GM19452 (cell line): ENCODE data around the gene PPP1R14D.

Experiments
- ATAC-seq: cut with Tn5 transposase; IDR thresholded peaks from one replicate; pipeline ENCODE4 v1.9.1; 2021; ENCODE audit not compliant: unreplicated experiment

Gene PPP1R14D

DNA sequence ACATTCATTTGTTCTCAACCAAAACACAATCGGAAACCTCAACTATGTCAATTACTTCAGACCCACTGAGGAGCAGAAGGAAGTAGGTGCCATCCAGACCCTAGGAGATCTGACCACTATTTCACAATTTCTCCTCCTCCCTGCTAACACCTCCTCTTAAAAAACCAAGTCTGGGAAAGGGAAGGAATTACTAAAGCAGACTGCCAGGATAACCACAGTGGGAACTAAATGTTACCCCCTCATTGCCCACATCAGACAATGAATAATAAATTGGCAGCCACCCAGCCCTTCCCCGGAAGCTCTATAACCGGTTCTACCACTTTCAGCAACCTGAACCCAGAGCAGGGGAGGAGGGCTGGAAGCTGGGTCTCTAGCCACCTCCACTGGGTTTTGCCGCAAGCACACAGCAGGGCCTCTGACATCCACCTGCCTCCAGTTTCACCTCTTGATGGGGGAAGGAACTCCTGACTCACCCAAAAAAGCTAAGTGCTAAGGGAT is 41.1 kb downstream of the PPP1R14D start:
- no peak for ATAC-seq

DNA sequence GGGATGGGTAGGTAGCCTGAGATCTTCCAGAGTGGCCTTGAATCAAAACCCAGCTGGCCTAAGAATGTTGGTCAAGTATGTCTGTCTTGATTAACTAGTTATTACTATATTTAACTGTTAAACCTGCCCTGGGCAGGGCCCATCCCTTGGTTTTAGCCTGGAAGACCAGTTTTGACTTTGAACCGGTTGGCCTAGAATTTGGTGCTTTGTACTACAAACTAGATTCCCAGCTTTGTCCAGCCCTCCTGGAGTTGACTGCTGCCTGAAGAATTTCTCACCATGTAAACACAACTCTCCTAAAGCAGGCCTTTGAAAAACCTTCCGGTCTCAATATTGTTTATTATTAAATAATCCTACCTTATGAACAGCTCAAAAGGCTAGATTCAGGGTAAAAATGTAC is 42.7 kb downstream of the PPP1R14D start:
- no peak for ATAC-seq

DNA sequence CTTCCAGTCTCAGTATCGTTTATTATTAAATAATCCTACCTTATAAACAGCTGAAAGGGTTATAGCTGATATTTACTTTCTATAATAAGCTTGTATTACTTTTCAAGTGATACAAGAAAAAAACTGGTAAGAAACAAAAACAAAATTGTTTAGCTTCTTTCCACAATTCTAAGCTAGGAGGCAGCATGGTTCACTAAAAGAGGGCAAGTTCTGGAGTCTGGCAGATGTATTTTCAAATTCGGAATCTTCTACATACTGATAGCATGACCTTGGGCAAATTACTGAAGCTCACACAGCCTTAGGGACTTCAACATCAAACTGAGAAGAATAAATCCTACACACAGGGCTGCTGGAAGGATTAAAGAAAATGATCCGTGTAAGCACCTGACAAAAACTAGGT is 43.3 kb downstream of the PPP1R14D start:
- ATAC-seq = no peak

DNA sequence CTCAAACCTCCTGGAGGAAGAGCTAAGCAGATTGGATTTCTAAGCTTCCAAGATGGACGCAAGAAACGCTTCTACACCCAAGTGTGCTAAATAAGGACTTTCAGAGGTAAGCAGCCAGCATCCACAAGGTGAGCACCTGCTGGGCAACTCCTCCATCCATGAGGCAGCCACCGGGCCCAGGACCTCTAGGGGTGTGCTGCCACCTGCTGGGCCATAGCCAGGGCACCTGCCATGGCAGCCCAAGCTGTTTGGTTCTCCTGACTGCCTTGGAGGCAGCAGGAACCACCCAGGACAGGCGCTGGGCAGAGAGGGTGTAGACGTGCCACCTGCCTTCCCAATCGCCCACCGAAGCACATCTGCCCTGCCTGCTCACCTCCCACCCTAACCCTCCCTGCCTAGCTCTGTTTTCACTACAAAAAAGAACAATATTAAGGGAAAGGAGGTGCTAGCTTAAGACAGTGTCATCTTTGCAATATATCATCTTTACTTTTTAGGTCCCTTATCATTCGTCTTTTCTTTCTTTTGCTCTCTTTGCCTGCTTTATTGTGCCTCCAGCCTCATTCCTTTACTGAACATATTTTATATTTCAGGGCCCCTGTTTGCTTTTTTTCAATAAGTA is 45.8 kb downstream of the PPP1R14D start:
- peak; percentile 67 for ATAC-seq

DNA sequence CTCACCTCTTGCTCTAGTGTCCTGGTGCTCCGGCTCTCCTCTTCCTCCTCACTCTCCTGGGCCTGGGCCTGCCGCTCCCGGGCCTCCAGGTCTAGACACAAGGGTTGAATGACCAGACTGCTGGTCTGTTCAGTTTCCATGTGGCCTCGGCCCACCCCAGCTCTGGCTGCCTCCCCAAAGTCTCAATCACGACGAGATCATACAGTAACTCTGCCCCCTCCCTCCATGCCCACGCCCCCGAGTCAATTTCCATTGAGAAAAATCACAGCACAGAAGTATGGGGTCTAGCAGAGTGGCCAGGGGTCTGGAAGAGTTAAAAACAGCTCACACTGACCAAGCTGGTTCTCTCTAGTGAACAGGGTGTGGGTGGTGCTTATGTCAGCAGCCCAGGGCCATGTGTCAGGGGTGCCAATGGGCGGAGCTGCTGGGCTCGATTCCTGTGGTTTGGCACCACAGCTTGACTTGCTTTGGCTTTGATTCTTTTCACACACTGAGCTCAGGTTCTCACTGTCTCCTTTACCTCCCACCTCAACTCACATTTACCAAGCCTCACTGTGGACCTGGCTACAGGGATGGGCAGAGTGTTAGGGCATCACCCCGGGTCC is 51.9 kb downstream of the PPP1R14D start:
- no peak for ATAC-seq

DNA sequence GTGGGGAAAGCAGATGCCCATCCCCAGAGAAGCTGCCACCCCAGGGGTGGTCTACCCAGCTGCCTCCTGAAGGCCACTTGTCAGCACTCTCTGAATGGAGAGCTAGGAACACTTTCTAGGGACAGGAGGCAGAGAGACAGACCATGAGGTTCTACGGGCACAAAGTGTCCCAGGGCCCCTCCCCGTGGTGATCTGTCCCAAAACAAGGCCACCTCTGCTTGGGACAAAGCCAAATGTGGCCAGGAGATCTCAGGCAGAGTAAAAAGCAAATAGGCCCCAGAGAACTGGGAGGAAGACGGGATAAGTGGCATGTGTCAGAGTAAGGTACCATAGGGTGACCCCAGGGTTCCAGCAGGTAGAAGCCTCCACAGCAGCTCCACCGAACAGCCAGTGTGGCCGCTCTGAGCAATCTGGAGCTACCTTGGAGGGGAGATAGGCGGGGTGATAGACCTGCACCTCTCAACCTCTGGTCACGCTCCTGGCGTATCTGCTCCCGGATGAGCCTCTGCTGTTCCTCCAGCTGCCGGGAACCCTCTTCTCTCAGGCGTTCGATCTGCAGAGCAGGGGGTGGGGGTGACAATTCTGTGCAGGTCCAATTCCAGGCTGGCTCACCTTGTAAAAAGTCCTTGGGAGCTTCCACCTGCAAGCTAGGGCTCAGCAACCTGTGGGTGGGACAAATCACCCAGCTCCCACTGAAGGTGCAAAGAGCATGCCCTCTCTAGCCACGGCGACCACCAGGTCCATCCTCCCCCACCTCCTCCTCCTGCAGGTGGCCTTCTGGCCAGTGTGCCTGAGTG is 52.6 kb downstream of the PPP1R14D start:
- ATAC-seq = no peak

DNA sequence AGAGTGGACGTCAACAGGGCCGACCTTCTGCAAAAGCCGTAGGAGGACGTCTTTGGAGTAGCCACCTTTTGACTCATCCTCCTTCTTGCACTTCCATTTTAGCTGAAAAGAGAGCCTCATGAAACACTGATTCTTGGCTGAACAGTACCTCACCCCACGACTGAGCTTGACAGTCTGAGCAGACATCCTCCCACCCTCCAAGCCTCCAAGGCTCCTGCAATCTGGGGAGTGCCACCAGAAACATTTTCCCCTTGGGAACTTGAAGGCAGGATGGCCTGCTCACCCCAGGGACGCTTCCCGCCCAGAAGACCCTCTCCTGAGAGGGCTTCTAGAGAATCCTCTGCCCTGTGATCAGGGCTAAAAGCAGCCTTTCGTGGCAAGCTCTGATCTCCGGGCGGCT is 53.5 kb downstream of the PPP1R14D start:
- no peak for ATAC-seq

DNA sequence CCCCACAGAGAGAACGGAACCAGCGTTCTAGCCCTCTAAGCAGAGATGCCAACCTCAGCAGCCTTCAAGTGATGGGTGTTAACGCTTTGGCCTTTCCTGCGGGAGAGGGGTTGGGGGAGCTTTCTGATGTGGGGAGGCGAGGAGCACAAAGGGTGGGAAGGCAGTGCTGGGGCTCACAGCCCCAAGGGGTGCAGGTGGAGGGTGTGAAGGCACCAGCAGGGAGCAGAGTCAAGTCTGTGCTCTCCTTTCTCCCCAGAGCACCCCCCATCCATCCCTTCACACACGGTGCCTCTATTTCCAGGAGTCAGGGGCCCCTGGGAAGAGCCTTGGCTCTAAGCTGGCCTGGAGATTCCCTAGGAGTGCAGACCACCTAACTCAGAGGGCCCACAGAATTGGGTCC is 54.6 kb downstream of the PPP1R14D start:
- no peak for ATAC-seq

DNA sequence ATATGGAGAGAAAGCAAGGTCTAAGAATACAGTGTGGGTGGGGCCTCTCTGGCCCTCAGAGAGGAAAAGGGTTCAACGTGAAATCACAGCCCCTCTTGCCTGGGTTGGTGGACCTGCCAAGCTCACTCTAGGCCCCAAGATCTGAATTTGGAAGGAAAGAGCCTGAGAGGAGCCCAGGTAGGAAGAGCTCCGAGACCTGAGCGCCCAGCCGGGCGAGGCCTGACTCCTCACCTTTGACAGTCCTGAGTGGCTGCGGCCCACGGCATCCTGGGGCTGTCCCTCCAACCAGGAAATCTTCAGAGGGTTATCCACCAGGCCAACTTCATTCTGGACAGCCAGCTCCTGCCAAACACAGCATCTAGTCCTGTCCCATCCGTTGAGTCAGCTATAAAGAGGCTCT is 55.0 kb downstream of the PPP1R14D start:
- no peak for ATAC-seq

DNA sequence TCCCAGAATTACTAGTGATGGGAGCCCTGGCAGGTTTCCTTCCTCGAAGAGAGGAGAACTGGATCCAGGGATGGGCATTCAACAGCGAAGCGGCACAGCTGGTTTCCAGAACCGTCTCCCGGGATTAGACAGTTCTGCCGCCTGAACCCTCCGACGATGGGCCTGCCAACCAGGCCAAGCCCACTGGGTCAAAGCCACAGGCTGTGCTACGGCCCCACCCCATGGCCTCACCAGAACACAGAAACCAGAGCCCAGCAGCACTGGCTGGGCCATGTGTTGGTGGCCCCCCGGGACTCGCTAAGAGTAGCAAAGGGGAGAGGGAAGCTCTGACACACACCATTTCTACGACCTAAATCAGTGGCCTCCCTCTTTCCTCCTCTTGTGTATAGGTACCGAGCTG is 56.5 kb downstream of the PPP1R14D start:
- no peak for ATAC-seq

DNA sequence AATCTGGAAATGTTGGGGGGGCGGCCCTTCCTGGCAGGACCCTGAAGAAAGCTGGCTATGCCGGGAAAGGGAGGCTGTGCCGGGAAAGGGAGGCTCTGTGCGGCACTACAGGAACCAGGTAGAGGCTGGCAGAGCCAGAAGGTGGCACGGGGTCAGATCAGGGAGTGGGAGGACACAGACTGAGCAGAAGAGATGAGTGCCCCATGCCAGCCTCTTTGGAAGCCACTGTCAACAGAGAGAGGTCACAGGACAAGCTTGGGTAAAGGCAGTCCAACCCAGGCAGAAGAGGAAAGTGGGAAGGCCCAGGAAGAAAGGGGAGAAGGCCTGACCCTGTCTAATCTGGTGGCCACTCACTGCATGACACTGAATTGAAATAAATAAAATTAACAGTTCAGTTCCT is 57.3 kb downstream of the PPP1R14D start:
- ATAC-seq = no peak

DNA sequence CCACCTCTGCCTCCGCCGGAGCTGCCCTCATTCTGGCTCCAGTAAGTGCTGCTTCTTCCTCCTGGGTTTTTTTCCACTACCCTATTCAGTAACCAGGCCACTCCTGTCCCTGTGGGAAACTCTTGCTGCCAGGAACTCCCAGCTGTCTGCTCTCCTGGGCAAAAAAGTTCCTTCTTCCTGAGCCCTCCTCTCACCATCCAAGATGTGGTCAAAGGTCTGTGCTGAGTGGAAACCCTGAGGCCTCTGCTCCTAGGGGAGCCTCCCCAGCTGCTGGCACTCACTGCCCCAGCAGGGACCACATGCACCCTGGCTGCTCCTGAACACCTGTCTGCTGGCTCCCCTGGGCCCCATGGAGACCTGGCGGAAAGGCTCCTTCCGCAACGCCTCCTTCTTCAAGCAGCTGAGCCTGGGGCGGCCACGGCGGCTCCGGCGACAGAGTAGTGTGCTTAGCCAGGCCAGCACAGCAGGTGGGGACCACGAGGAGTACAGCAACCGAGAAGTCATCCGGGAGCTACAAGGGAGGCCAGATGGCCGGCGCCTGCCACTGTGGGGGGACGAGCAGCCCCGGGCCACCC is 58.3 kb downstream of the PPP1R14D start:
- no peak for ATAC-seq

DNA sequence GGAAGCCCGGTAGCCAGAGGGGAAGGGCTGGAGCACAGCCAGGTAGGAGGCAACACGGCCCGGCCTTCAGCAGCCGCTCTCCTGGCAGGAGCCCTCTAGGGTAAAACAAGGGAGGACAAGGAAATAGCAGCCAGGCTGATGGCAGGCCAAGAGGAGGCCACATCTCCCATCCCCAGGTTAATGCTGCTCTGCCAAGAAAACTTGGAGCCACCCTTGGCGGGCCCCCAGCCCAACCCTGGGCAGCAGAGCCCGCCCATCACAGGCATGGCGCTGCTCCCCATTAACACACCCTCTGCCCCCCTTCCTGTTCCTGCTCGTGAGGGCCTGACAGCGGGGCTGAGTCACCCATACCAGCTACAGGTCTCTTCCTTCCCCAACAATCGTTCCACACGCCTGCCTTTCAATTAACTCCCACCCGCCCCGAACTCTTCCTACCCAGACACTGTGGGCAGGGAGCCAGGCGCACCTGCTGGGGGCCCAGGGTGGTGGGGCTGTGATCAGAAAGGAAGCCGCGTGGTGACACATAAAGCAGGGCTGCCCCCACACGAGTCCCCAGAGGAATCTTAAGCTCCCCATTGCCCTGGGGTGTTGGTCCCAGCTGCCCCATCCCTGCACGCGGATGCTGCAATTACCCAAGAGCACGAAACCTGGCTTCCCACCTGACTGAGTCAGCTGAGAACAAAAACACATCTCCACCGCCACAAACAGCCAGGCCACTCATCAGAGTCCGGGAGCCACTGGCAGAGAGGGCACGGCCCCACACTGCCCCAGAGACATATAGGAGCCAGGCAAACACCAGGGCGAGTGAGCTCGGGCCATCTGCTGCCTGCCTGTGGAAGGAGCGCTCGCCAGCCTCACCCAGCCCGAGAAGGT is 59.0 kb downstream of the PPP1R14D start, which contains the start of gene C15orf62:
Gene C15orf62 (plus strand): TSS at position 707 of the 873 bp plus-strand sequence. CDS start 516 bp downstream, outside the sequence.
- ATAC-seq = peak; percentile 56

DNA sequence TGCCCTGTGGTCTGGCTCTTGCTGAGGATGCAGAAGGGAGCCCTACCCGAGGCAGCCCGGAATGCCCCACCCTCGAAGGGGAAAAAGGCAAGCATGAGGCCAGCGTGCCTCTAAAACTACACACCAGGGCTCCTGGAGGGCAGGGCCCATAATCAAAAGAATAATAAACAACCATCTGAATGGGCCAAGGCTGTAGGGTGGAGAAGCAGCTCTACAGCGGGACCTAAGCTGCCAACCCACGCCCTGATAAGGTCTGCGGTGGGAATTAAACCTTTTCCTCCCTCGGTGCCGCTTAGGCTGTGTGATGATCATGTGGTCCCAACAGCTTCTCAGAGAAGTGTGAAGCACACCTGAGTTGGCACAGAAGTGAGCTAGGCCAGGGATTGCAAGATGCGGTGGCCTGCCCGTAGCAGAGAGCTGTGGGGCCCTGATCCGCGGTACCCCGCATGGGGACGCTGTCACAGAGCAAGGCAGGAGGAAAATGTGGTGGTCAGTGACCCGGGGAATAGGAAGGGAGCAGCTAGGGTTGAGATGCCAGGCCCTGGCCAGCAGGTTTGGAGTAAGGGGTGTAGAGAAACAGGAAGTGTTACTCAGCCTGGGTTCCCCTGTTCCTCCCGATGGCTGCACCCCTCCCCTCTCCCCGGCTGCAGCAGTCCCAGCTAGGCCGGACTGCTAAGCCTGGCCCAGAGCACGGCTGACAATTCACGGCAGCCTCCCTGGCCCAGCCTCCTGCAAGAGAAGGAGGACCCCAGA is 59.8 kb downstream of the PPP1R14D start:
- ATAC-seq = no peak

DNA sequence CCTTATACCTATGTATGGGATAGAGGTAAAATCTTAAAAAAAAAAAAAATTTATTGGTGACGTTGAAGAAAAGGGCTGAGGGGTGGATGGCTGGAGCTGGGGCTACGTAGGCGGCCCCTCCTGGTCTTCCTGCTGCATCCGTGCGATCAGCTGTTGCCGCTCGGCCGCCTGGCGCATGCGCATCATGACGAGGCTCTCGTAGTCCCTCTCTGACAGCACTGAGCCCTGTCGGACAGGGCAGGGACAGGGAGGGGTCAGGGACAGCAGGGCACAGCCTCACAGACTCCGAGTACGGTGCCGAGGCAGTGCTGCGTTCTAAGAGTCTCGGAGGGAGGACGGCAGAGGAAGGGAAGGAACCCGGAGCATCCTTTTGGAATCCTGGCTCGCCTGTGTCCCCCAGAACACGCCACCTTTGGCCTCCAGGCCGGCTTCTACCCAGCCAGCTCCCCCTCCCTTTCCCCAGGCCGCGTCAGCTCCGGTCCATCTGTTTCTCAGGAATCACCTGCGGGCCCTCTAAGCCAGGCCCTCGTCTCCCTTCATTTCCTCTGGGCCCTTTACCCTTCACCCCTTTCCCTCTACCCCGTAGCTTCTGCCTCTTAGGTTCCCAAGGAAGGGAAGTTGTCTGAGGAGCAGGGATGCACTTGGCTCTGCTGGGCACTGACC is 60.5 kb downstream of the PPP1R14D start:
- ATAC-seq = no peak

DNA sequence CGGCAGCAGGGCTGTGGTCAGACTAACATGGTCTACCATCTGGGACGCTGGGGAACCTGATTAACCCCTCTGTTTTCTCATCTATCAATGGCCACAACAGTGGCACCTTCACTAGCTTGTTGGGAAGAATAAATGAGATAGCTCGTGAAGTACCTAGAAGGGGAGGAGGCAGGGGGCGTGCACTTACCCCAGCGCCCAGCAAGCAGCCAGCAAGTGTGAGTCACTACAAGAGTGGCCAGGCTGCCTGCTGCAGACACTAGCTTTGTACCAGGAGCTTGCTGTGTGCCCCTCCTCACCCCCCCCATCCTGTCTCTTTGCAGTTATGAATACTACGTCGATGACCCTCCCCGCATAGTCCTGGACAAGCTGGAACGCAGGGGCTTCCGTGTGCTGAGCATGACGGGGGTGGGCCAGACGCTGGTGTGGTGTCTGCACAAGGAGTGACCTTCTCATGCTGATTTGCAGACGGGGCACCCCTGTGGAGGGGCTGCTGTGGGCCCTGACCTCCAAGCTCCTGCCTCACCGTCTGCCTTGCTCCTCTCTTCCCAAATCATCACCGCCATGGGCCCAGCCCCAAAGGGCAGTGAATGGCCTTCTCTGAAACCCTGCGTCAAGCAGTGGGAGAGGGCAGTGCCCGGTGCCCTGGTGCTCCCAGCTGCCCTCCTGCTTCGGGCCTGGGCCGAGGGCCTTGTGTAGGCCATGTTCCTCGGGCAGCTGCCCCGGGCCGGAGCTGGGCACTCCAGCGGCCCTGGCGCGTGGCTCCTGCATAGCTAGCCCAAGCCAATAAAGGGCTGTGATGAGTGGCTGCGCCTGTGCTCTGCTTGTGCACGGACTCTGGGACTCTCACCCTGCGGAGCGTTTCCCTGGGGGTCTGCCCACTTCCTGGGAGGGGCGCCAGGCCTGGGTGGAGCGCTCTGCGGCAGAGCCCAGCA is 61.3 kb downstream of the PPP1R14D start:
- ATAC-seq = no peak

DNA sequence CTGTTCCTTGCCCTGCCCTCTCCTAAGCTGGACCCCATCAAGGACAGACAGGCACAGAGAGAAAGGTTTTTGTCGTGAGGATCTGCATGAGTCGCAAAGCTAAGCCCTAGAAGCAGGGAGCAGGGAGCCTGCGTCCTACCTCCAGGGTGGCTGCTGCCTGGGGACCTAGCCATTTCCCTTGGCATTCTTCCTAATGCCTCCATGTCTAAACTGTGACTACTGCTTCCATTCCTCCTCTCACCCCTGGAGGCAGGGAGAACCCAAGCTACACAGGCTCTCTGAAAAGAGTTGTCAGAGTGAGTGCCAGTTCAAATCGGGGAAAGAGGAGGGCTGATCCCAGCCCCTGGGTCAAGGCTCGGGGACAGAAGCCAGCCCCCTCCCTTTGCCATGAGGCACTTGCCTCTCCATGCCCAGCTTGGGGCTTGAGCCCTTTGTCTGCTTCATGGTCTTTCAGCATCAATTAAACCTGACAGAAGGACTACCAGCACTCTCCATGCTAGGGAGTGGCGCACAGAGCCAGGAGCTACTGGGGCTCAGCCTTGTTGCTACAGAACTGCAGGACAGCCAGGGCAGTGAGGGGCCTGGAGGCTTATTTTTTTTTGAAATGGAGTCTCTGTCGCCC is 62.2 kb downstream of the PPP1R14D start:
- ATAC-seq = no peak
